GM18498 (cell line): ENCODE results near the gene RPS27A.
"Not testable (repeated sequence)": the region's sequence is repeated elsewhere in the genome, so short reads cannot be mapped to it uniquely, and the experiment has no call there.

Source experiments
- ATAC-seq: cut with Tn5 transposase; IDR thresholded peaks from one replicate; pipeline ENCODE4 v1.9.1; 2021; ENCODE audit warnings: mild to moderate bottlenecking, moderate library complexity; ENCODE audit not compliant: unreplicated experiment

RPS27A gene

DNA sequence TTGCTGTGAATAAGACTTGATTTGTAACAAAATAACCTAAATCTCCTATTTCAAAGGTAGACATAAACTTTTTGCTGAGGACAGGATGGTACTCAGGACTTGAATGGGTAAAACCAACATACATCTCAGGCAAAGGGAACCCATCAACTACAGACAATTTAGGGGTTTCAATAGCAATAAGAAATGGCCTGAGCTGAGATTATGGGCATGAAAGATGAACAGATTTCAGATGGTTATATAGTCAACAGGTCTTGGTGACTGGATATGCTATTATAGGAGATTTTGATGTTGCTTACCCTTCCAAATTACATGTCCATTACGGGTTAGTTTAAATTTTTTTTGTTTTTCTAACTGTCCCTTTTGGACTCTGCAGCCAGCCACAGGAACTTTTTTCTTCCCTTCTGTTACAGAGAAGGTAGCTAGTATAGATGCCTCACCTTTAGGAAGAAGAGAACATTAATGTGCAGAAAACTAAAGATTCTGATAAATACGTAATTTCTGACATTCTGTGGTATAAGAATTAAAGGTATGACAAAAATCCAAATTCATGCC lies 4.6 kb downstream of the RPS27A start:
- ATAC-seq: no peak

DNA sequence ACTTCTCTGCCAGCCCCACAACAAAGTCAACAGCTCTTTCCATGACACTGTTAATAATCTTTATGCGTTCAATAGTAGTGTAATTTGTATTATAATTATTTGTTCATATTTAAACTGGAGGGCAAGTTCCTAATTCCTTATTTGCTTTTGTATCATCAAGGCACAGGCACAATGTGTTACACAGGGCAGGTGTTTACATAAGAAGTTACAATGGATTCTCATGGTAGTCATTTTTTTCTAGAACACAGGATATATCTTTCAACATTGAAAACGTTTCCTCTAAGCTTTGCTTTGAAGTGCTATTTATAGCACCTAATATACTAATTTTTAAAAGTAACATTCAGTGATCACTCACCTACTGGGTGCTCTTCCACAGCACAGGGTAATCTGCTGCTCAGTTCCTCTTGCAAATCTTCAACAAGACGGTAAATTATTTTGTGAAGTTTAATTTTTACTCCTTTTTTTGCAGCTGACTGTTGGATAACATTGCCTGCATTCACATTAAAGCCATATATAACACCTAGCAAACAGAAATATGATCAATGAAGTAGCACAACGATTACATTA lies 7.3 kb downstream of the RPS27A start:
- ATAC-seq: no peak

DNA sequence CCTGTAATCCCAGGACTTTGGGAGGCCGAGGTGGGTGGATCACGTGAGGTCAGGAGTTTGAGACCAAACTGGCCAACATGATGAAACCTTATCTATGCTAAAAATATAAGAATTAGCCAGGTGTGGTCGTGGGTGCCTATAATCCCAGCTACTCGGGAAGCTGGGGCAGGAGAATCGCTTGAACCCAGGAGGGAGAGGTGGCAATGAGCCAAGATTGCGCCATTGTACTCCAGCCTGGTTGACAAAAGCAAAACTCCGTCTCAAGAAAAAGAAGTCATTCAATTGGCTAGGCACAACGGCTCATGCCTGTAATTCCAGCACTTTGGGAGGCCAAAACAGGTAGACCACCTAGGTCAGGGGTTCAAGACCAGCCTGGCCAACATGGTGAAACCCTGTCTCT lies 9.1 kb downstream of the RPS27A start:
- not testable (repeated sequence) for ATAC-seq

DNA sequence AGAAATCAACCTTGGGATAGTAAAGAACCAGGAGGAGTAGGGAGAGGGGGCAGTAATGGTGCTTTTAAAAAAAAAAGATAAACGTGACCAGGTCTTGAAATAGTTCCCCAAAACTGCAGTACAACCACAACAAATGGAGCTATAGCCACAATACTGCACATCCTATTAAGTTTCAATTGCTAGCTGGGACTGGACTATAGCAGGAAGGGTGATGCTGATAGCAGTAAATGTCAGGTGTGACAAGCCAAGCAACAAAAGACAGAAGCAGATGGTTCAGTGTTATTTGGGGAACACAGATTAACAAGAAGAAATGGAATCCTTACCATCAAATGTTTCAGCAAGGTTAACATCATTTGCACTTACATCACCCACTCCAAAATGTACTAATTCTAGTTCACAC lies 10.1 kb downstream of the RPS27A start:
- ATAC-seq: no peak

DNA sequence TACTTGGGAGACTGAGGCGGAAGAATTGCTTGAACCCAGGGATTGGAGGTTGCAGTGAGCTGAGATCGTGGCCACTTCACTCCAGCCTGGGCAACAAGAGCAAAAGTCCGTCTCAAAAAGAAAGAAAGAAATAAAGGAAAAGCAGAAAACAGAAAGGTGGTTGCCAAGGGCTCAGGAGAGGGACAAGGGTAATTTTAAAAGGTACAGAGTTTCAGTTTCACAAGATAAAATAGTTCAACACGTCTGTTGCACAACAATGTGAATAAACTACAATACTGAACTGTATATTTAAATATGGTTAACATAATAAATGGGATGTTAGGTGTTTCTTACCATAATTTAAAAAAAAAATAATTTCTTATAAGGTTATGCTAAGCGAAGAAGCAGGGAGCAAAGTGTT lies 12.9 kb downstream of the RPS27A start:
- ATAC-seq: no peak

DNA sequence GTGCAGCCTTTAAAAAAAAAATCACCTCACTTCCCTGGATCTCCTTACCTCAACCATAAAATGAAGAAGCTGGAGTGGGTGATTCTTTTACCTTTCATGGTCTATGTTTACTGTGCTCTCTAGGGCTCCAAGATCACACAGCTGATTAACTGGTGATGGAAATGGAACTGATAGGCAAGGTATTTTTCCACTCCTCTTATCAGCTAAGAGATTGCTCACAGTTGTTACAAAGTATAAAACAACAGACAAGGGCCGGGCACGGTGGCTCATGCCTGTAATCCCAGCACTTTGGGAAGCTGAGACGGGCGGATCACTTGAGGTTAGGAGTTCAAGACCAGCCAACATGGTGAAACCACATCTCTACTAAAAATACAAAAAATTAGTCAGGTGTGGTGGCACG lies 14.5 kb downstream of the RPS27A start:
- no peak for ATAC-seq

DNA sequence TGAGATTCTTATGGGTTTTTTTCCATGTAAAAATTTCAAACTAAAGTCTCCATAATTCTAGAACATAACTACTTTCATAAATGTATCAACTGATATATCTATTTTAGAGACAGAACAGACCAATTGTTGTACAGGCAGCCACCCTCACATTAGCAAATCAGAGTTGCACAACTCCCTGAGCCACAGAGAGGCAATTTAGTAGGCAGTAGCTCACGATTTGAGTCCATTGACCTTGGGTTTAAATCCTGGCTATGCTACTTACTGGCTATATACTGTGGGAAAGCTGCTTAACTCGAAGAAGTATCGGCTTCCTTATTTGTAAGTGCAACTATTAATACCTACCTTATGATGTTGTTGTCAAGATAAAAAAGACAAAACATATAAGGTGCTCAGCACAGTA lies 20.3 kb downstream of the RPS27A start:
- ATAC-seq: no peak

DNA sequence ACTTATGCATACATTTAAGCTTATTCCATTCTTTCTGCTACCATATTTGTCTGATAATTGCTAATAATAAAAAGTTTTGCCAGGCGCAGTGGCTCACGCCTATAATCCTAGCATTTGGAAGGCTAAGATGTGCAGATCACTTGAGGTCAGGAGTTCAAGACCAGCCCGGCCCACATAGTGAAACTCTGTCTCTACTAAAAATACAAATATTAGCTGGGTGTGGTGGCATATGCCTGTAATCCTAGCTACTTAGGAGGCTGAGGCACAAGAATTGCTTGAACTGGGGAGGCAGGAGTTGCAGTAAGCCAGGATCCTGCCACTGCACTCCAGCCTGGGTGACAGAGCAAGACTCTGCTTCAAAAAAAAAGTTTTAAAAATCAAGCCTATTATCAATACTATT lies 27.1 kb downstream of the RPS27A start:
- ATAC-seq: not testable (repeated sequence)

DNA sequence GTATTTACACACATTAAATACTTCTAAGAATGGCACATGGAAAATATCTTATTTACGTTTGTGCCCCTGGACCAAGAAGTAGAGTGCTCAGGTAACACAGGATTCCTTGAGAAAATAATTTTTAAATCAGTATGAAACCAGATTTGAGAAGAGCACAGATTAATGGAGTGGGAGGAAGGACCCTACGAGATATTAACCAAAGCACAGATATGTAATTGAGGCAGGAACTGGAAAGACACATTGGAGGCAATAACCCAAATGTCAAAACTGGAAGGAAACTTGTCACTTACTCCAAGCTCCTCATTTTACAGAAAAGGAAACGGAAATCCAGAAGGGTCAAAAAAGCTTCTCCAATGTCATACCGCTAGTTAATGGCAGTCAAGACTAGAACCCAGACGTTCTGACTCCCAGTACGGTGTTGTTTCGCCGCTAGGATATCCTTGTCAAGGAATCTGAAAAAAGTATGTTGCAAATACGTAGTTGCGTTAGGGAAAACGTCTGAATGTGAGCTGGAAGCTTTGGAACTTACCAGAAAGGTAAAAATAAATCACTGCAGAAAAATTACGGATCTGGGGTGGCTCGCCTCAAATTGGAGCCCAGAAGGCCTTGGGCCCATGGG lies 35.9 kb downstream of the RPS27A start:
- ATAC-seq: no peak

DNA sequence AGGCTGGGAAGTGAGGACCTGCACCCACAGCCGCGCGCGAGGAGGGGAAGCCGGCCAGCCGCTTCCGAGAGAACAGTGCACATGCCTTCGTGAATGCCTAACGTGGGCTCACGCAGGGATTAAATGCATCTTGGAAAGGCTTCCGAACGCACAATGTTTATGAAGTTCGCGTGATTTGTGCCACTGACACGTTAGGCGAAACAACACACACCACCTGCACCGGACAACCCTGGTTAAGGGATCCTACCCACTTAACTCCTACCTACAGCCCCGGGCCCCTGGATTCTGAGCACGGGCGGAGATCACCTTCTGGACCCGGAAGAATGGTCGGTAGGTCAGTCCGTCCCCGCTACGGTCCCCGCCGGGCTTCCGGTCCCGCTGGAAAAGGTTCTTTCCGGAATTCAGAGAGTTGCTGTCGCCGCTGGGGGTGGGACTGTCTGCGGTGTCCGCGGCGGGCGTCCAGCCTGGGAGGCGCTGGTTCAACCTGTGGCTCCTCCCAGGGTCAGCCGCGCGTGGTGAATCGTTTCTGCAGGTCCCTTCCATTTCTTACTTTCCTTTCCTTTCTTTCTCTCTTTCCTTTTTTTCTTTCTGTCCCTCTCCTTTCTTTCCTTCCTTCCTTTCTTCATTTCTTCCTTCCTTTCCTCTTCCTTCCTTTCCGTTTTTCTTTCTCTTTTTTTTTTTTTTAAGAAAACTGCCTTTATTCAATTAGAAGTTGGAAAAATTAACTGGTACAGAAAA lies 36.6 kb downstream of the RPS27A start, which contains the start of gene MTIF2:
MTIF2 (minus strand) TSS at position 325 of the 738 bp plus-strand sequence. CDS start 5,373 bp downstream, outside the sequence.
- peak; percentile 98 for ATAC-seq

DNA sequence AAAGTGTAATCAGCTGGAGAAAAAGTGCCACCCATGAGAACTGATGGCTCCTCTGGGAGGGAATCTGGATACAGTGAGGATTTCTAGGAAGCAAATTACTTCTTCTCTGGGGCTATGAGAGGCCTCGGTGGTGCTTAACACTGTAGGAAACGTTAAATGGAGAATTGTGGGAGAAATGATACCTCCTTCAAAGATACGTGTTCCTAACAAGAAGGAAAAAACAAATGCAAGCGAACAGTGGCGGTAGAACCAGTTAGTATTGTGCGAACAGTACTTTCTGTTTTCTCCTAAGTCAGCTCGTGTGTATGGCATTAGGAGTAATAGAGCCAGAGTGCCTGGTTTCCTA lies 37.1 kb downstream of the RPS27A start:
- no peak for ATAC-seq

DNA sequence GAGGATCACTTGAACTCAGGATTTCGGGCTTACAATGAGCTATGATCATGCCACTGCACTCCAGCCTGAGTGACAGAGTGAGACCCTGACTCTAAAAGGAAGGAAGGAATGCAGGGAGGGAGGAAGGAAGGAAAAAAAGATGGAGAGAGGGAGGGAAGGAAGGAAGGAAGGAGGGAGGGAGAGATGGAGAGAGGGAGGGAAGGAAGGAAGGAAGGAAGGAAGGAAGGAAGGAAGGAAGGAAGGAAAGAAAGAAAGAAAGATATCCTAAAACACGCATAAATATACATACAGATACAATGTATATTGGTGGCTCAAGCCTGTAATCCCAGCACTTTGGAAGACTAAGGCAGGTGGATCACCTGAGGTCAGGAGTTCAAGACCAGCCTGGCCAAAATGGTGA lies 41.9 kb downstream of the RPS27A start:
- ATAC-seq: not testable (repeated sequence)

DNA sequence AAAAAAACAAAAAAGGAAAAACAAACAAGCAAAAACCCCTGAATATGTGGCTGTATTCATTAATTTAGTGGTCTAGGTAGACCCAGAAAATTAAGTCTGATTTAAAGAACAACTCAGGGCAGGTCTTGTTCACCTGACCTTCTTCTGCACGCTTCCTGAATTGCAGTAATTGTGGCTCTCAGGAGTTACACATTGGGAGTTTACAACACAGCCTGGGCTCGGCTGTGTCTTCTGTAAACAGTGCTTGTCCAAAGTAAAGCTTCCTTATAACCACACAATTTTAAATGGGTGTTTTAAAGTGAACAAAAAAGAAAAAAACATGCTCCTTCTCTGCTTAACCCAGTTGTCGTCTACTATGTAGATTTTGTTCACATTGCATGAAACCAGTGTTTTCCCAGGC lies 44.8 kb downstream of the RPS27A start:
- ATAC-seq: no peak

DNA sequence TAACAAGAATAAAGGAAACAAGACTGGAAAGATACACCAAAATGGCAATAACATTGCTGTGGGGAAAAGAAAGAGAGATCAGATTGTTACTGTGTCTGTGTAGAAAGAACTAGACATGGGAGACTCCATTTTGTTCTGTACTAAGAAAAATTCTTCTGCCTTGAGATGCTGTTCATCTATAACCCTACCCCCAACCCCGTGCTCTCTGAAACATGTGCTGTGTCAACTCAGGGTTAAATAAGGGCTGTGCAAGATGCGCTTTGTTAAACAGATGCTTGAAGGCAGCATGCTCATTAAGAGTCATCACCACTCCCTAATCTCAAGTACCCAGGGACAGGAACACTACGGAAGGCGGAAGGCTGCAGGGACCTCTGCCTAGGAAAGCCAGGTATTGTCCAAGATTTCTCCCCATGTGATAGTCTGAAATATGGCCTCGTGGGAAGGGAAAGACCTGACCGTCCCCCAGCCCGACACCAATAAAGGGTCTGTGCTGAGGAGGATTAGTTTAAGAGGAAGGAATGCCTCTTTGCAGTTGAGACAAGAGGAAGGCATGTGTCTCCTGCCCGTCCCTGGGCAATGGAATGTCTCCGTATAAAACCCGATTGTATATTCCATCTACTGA lies 46.8 kb downstream of the RPS27A start:
- not testable (repeated sequence) for ATAC-seq

DNA sequence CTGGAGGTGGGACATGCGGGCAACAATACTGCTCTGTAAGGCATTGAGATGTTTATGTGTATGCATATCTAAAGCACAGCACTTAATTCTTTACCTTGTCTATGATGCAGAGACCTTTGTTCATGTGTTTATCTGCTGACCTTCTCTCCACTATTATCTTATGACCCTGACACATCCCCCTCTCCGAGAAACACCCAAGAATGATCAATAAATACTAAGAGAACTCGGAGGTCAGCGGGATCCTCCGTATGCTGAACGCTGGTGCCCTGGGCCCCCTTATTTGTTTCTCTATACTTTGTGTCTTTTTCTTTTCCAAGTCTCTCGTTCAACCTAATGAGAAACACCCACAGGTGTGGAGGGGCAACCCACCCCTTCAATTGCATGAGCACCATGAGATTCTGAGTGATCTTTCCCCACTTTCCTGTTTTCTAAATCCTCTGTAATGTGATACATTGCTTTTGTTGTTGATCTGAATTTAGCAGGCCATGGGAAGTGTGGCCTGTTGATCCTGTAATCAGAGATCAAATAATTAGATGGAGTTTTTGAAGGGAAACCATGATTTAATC lies 47.5 kb downstream of the RPS27A start:
- not testable (repeated sequence) for ATAC-seq

DNA sequence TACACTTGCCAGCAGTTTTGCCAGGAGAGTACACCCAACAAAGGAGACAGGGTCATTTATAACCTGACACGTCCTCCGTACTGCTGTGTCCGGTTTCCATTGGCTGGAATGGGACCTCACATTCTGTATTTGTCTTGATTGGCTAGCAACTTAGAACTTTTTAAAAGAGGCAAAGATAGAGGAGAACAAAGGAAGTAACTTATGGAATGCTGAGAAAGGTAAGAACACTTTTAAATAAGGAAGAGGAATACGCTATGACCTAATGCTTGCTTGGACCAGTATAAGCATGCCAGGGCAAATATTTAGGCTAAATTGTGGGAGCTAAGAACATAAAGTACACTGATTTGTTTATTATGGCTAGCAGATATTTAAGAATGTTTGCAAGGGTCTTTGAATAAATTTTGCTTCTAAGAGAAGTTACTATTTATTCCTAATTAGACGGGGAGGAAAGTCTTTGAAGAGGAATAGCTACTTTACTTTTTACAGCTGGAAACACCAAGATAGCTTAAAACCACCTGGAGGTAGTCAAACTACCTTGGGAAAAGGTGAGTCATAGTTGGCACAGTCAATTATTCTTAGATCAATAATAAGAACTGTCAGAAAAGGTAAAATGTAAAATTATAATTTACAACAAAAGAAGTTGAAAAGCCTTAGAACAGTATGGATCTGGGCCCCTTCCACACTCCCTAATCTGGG lies 48.5 kb downstream of the RPS27A start:
- not testable (repeated sequence) for ATAC-seq

DNA sequence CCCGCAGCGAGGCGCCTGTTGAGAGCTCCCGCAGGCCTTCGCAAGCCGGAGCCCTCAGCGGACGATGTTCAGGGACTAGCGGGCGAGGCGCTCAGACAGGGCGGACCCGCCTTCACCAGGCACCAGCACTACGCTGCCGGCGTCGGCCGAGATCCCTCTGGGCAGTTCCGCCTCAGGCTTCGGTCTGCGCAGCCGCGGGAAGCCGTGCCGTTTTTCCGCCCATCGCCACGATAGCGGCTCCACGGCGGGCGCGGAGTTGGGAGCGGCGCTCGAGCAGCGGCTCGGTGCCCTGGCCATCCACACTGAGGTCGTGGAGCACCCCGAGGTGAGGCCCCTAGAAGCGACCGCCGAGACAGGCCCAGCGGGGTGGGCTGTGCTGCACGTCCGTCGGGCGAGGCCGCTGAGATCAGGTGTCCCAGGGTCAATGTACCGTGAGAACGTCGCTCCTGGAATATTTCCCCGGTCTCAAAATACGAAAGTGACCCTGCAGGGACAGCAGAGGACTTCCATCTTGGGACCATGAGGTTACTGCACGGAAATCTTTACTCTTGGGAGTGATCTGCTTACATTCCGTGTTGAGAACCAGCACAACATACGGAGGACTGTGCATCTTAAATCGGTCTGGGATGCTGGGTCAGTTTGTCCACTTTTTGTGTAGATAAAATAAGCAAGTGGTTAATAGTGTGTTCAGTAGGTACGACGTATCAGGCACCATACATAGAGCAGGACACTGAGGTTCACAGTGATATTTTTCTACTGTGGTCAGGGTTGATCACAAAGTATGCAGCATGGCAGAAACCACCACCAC lies 49.8 kb downstream of the RPS27A start:
- ATAC-seq: peak; percentile 98

DNA sequence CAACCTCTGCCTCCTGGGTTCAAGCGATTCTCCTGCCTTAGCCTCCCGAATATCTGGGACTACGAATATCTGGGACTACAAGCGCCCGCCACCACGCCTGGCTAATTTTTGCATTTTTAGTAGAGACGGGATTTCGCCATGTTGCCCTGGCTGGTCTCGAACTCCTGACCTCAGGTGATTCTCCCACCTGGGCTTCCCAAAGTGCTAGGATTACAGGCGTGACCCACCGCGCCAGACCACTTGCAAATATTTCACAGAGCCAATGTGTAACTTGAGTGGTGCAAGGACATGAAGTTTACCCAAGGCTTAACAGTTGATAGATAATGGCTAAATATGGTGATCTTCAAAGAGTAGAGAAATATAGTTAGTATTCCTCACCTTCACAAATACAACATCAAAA lies 50.6 kb downstream of the RPS27A start:
- ATAC-seq: no peak
